AG04449 (cell line): ENCODE data around the gene GLTP.

Experiments used
- CTCF ChIA-PET: fragments of 350-600 bp; formaldehyde crosslinking; extraction: SDS; loops from one replicate; lab custom pipeline; 2021; ENCODE audit warnings: antibody characterized with exemption; lab: Yijun Ruan, JAX
- POLR2A ChIA-PET: fragments of 400-600, 350-600 bp; formaldehyde crosslinking; extraction: SDS; loops from one replicate; lab custom pipeline; 2020; ENCODE audit warnings: antibody characterized with exemption, inconsistent platforms; lab: Yijun Ruan, JAX
- DNase-seq: peaks from one replicate; pipeline ENCODE4 v3.0.0-alpha.2; 2010; ENCODE audit warnings: low read depth, low spot score
- H3K4me3 ChIP-seq: 2 replicates; pipeline ENCODE4 v1.5.1; 2011; ENCODE audit warnings: low read depth, mild to moderate bottlenecking, control low read depth, low read length
- CTCF ChIP-seq: IDR thresholded peaks from one replicate; pipeline ENCODE4 v1.5.1; 2011; ENCODE audit warnings: mild to moderate bottlenecking, moderate library complexity, low read length, control low read depth, inconsistent platforms; ENCODE audit not compliant: insufficient read depth; ENCODE audit errors: missing control alignments

GLTP gene

DNA sequence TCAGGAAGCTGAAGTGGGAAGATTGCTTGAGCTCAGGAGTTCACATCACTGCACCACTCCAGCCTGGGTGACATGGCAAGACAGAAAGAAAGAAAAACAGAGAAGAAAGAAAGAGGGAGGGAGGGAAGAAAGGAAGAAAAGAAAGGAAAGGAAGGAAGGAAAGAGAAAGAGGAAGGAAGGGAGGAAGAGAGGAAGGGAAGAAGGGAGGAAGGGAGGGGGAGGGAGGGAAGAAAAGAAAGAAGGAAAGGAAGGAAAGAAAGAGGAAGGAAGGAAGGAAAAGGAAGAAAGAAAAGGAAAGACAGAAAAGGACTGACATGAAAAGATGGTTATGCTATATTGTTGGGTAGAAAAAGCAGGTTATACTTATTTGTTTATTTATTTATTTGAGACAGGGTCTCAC is 3.9 kb downstream of the GLTP start:
- DNase-seq: no peak
- ChIA-PET CTCF (interaction anchor here (1.1 to 3.9 kb wide), 6 partner anchors 10 to 72 kb away, joined by 3 to 20 read pairs (median 4); no protein-coding TSS in a partner anchor), POLR2A (no interaction called here)
- no peak for TF ChIP-seq CTCF
- H3K4me3 ChIP-seq: no peak overlapping the region

GRCh38 chr12:109875572-109876131 is 4.7 kb downstream of the GLTP start:
- POLR2A ChIA-PET: no interaction called here
- TF ChIP-seq CTCF: no peak
- H3K4me3 ChIP-seq: no peak overlapping the region
- CTCF ChIA-PET: interaction anchor here (1.1 to 1.5 kb wide), 3 partner anchors 22 to 30 kb away, joined by 3 to 4 read pairs (median 3); no protein-coding TSS in a partner anchor
- no peak for DNase-seq

DNA sequence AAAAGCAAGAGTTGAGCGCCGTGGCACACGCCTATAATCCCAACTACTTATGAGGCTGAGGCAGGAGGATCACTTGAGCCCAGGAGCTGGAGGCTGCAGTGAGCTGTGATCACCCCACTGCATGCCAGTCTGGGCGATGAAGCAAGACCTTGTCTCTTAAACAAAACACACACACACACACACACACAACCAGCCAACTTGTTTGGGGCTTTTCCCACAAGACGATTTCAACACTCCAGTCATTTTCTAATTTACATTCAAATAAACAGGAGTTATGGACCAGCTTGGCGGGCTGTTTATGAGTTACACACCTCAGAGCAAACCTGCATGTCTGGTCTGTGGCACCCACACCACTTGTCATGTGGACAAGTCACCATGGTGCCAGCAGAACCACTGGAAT is 6.7 kb downstream of the GLTP start:
- DNase-seq: no peak
- CTCF ChIA-PET: interaction anchor here (0.9 to 4.8 kb wide), 5 partner anchors 20 to 68 kb away, joined by 3 to 26 read pairs (median 5); no protein-coding TSS in a partner anchor
- H3K4me3 ChIP-seq: no peak overlapping the region
- POLR2A ChIA-PET: no interaction called here
- TF ChIP-seq CTCF: no peak

- no peak overlapping the region for H3K4me3 ChIP-seq
- ChIA-PET CTCF (interaction anchor here (1.4 to 4.8 kb wide), 3 partner anchors 18 to 26 kb away, joined by 3 to 26 read pairs (median 13); no protein-coding TSS in a partner anchor), POLR2A (no interaction called here)
- TF ChIP-seq CTCF: no peak
- DNase-seq: no peak
These were observed 8.6 kb downstream of the GLTP start for GRCh38 chr12:109871668-109872314.

DNA sequence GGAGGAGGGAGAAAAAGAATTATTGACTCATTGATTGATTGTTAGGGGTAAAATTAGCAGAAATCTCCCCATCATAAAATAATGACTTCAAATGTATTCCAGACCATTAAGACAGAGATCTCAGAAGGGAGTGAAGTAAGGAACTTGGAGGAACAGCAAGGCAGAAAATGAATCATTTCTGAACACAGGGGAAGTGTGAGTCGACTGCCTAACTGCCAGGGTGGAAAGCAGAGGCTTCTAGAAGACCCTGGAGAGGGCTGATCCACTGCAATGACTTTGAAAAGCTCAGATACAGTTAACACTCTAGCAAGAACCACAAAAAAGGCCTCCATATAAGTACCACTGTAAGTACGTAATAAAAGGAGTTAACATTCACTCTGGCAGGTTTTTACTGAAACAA is 9.7 kb downstream of the GLTP start:
- POLR2A ChIA-PET: no interaction called here
- no peak overlapping the region for H3K4me3 ChIP-seq
- no peak for DNase-seq
- no peak for TF ChIP-seq CTCF
- CTCF ChIA-PET: interaction anchor here (0.7 to 4.8 kb wide), 3 partner anchors 9 to 25 kb away, joined by 3 to 26 read pairs (median 13); no protein-coding TSS in a partner anchor
